Fibroblast of lung (primary cell): ENCODE results near the gene GPX1. TPM values are rescaled to one million over a fixed set of nuclear protein-coding genes. Genes with fewer than 3 reads are reported as not detected.

Experiments used
- DNase-seq, 2 donors: peaks; one replicate each; pipeline versions ENCODE4 v3.0.0 to v3.0.0-alpha.2; 2010; ENCODE audit warnings: low read depth in 2 of 2
- H2AFZ ChIP-seq: 2 replicates; pipeline ENCODE4 v1.5.1; 2012; ENCODE audit warnings: low read length, control low read depth, inconsistent platforms
- H3K27ac ChIP-seq: 2 replicates; pipeline ENCODE4 v1.5.1; 2011; ENCODE audit warnings: low read length, control low read depth; ENCODE audit not compliant: insufficient read depth
- H3K27me3 ChIP-seq: 2 replicates; pipeline ENCODE4 v1.5.1; 2011; ENCODE audit warnings: mild to moderate bottlenecking, low read length; ENCODE audit not compliant: control insufficient read depth, insufficient read depth
- H3K36me3 ChIP-seq: 2 replicates; pipeline ENCODE4 v1.5.1; 2011; ENCODE audit warnings: low read length; ENCODE audit not compliant: control insufficient read depth, insufficient read depth
- H3K4me1 ChIP-seq: 2 replicates; pipeline ENCODE4 v1.5.1; 2011; ENCODE audit warnings: low read length; ENCODE audit not compliant: control insufficient read depth, insufficient read depth; ENCODE audit errors: extremely low read depth
- H3K4me2 ChIP-seq: 2 replicates; pipeline ENCODE4 v1.5.1; 2011; ENCODE audit warnings: low read length, control low read depth; ENCODE audit not compliant: insufficient read depth; ENCODE audit errors: extremely low read depth
- H3K4me3 ChIP-seq, 4 experiments: fragments of 200-600 bp in 1 of 4; sonication (generic) in 1 of 4; replicated peaks in 1 of 4; 2 replicates each; pipeline ENCODE4 v1.5.1; 2011 to 2016; ENCODE audit warnings: low read length in 4 of 4, low read depth in 3 of 4, mild to moderate bottlenecking in 3 of 4, control low read depth in 2 of 4, inconsistent platforms in 1 of 4, mixed read lengths in 1 of 4; ENCODE audit not compliant: insufficient read depth in 1 of 4; ENCODE audit errors: control extremely low read depth in 1 of 4
- H3K79me2 ChIP-seq: 2 replicates; pipeline ENCODE4 v1.5.1; 2012; ENCODE audit warnings: mild to moderate bottlenecking, low read length, inconsistent platforms; ENCODE audit not compliant: control insufficient read depth, insufficient read depth
- H3K9ac ChIP-seq: 2 replicates; pipeline ENCODE4 v1.5.1; 2011; ENCODE audit warnings: mild to moderate bottlenecking, low read length, control low read depth; ENCODE audit not compliant: insufficient read depth
- H3K9me3 ChIP-seq: 2 replicates; pipeline ENCODE4 v1.5.1; 2012; ENCODE audit warnings: low read depth, low read length; ENCODE audit not compliant: control insufficient read depth, insufficient read depth
- H4K20me1 ChIP-seq: 2 replicates; pipeline ENCODE4 v1.5.1; 2011; ENCODE audit warnings: low read length; ENCODE audit not compliant: control insufficient read depth, insufficient read depth; ENCODE audit errors: extremely low read depth
- CTCF ChIP-seq, 2 donors: IDR thresholded peaks in 1 of 2; conservative IDR thresholded peaks in 1 of 2; 1 replicate in 1 of 2; 2 replicates in 1 of 2; pipeline ENCODE4 v1.5.1; 2011 to 2012; ENCODE audit warnings: low read length in 2 of 2, control low read depth in 1 of 2, inconsistent platforms in 1 of 2, low read depth in 1 of 2, mild to moderate bottlenecking in 1 of 2
- EZH2 ChIP-seq: IDR thresholded peaks from 2 replicates; pipeline ENCODE4 v1.5.1; 2012; ENCODE audit warnings: low read length, control low read depth, mild to moderate bottlenecking; ENCODE audit errors: missing control alignments
- polyA plus RNA-seq, 2 donors: library from polyadenylated mRNA; depleted of rRNA in 1 of 2; stranded (reverse) in 1 of 2; unstranded in 1 of 2; fragments of >200 nt; gene quantifications; 2 replicates each; pipeline ENCODE4 v1.2.1, GENCODE V29; 2011 to 2012; ENCODE audit warnings: missing spikeins in 1 of 2
- total RNA-seq: library from RNA; depleted of rRNA; stranded (reverse); fragments of >200 nt; gene quantifications from 2 replicates; pipeline ENCODE4 v1.2.1, GENCODE V29; 2014

The GPX1 gene
- total and polyA plus RNA-seq, 2 donors (not counting 1 experiment from before 2014, with no cell fraction given) = 227 to 456 TPM

- DNase-seq = no peak
- no peak overlapping the region for H2AFZ ChIP-seq
- H4K20me1 ChIP-seq = peaks cover 2% of the 10 kb centered on the region
- H3K4me3 ChIP-seq = no peak overlapping the region
- H3K4me2 ChIP-seq = no peak overlapping the region
- H3K9me3 ChIP-seq = no peaks in the 10 kb centered on the region
- no peaks in the 10 kb centered on the region for H3K27me3 ChIP-seq
- H3K36me3 ChIP-seq = no peaks in the 10 kb centered on the region
- no peak overlapping the region for H3K27ac ChIP-seq
- peaks cover 96% of the 10 kb centered on the region for H3K79me2 ChIP-seq
- H3K9ac ChIP-seq = no peak overlapping the region
- H3K4me1 ChIP-seq = no peaks in the 10 kb centered on the region
- TF ChIP-seq EZH2 = no peak
- no peak for TF ChIP-seq CTCF (conservative IDR thresholded peaks at IDR 0.05 in 1 of 2, IDR thresholded peaks at IDR 0.05 in 1 of 2; ENCODE audit: low read depth in 1 of 2, low read length in 2 of 2)
These were observed 45.7 kb upstream of the GPX1 start for GRCh38 chr3:49403891-49404290.

GRCh38 chr3:49401766-49402165, 43.6 kb upstream of the GPX1 start:
- no peaks in the 10 kb centered on the region for H3K4me1 ChIP-seq
- no peak overlapping the region for H2AFZ ChIP-seq
- no peaks in the 10 kb centered on the region for H4K20me1 ChIP-seq
- no peak overlapping the region for H3K9ac ChIP-seq
- TF ChIP-seq CTCF (conservative IDR thresholded peaks at IDR 0.05 in 1 of 2, IDR thresholded peaks at IDR 0.05 in 1 of 2; ENCODE audit: low read depth in 1 of 2, low read length in 2 of 2) (no peak), EZH2 (no peak)
- no peak overlapping the region for H3K27ac ChIP-seq
- H3K9me3 ChIP-seq = no peaks in the 10 kb centered on the region
- no peak overlapping the region for H3K4me3 ChIP-seq
- DNase-seq = no peak
- H3K36me3 ChIP-seq = no peaks in the 10 kb centered on the region
- H3K27me3 ChIP-seq = no peaks in the 10 kb centered on the region
- H3K4me2 ChIP-seq = no peak overlapping the region
- peaks cover 96% of the 10 kb centered on the region for H3K79me2 ChIP-seq

- Histone ChIP-seq H3K9ac (no peak overlapping the region), H3K27ac (no peak overlapping the region), H3K27me3 (no peaks in the 10 kb centered on the region), H2AFZ (no peak overlapping the region), H3K4me3 (no peak overlapping the region), H3K79me2 (peaks cover 96% of the 10 kb centered on the region), H4K20me1 (peaks cover 3% of the 10 kb centered on the region), H3K4me1 (no peaks in the 10 kb centered on the region), H3K9me3 (no peaks in the 10 kb centered on the region), H3K4me2 (no peak overlapping the region), H3K36me3 (peaks cover 1% of the 10 kb centered on the region)
- peak in 1 of 2 donors; percentile 61 for DNase-seq
- no peak for TF ChIP-seq EZH2
- TF ChIP-seq CTCF (conservative IDR thresholded peaks at IDR 0.05 in 1 of 2, IDR thresholded peaks at IDR 0.05 in 1 of 2; ENCODE audit: low read depth in 1 of 2, low read length in 2 of 2) = no peak
These were observed 41.3 kb upstream of the GPX1 start for GRCh38 chr3:49399461-49399860.
